HCT116 (cell line): ENCODE results near the gene COG1. TPM values are rescaled to one million over a fixed set of nuclear protein-coding genes. Genes with fewer than 3 reads are reported as not detected.

ENCODE experiments used
- ATAC-seq: fragments of 200-7000 bp; cut with Tn5 transposase; 2 replicates; pipeline ENCODE4 v1.9.1; 2020; ENCODE audit warnings: mild to moderate bottlenecking, moderate library complexity
- BruUV-seq: library from RNA; stranded (reverse); fragments of 400-500 nt; replicated peaks from 2 replicates; lab custom pipeline; 2021; lab: Mats Ljungman, UMichigan
- CTCF ChIA-PET: fragments of 300-600 bp; sonication (Branson Sonifier 250); formaldehyde crosslinking; loops from one replicate; lab custom pipeline; 2021; ENCODE audit warnings: antibody characterized with exemption; lab: Charles Lee
- POLR2A ChIA-PET: fragments of 300-600, 350-600 bp; sonication (Branson Sonifier 250); formaldehyde crosslinking; loops from one replicate; lab custom pipeline; 2021; ENCODE audit warnings: antibody characterized with exemption; lab: Charles Lee
- RAD21 ChIA-PET, 2 experiments: fragments of 300-600 bp; sonication (Branson Sonifier 250); formaldehyde crosslinking; loops; one replicate each; lab custom pipeline; 2023; ENCODE audit warnings: low total read pairs in 2 of 2; ENCODE audit not compliant: uncharacterized antibody in 2 of 2, unreplicated experiment in 2 of 2, low non-redundant PET in 1 of 2; lab: Charles Lee
- DNase-seq: peaks from one replicate; pipeline ENCODE4 v3.0.0-alpha.2; 2010; ENCODE audit warnings: low read depth, low spot score
- H2AFZ ChIP-seq: fragments of 200-600 bp; shearing (Covaris generic), sonication (generic); 2 replicates; pipeline ENCODE4 v1.6.1; 2017; ENCODE audit warnings: low read depth, mixed run types, mixed read lengths, antibody characterized with exemption, low read length; ENCODE audit not compliant: poor library complexity, severe bottlenecking
- H3K27ac ChIP-seq: 2 replicates; pipeline ENCODE4 v1.5.1; 2012; ENCODE audit warnings: low read depth, low read length
- H3K27me3 ChIP-seq: fragments of 200-600 bp; sonication (generic); 2 replicates; pipeline ENCODE4 v1.6.1; 2016; ENCODE audit warnings: mixed run types, low read length, mixed read lengths; ENCODE audit not compliant: insufficient read depth
- H3K36me3 ChIP-seq, 2 experiments: fragments of 200-500 bp in 1 of 2; fragments of 200-600 bp in 1 of 2; sonication (Bioruptor generic) in 1 of 2; sonication (generic) in 1 of 2; 2 replicates each; pipeline versions ENCODE4 v1.5.1 to v1.6.1; 2014 to 2016; ENCODE audit warnings: low read length in 2 of 2, inconsistent platforms in 1 of 2, mixed read lengths in 1 of 2, mixed run types in 1 of 2; ENCODE audit not compliant: insufficient read depth in 2 of 2, control insufficient read depth in 1 of 2
- H3K4me1 ChIP-seq, 2 experiments: fragments of 200-600 bp in 1 of 2; sonication (generic) in 1 of 2; 2 replicates each; pipeline versions ENCODE4 v1.5.1 to v1.6.1; 2012 to 2017; ENCODE audit warnings: low read length in 2 of 2, inconsistent platforms in 1 of 2, mild to moderate bottlenecking in 1 of 2, mixed read lengths in 1 of 2, mixed run types in 1 of 2, moderate library complexity in 1 of 2; ENCODE audit not compliant: insufficient read depth in 2 of 2, control insufficient read depth in 1 of 2
- H3K4me2 ChIP-seq: fragments of 200-600 bp; sonication (generic); 2 replicates; pipeline ENCODE4 v1.6.1; 2017; ENCODE audit warnings: mixed run types, low read length, mixed read lengths
- H3K4me3 ChIP-seq, 2 experiments: fragments of 200-600 bp in 1 of 2; sonication (generic) in 1 of 2; replicated peaks in 1 of 2; 2 replicates each; pipeline ENCODE4 v1.5.1; 2011 to 2016; ENCODE audit warnings: low read length in 2 of 2, control low read depth in 1 of 2, low read depth in 1 of 2, mild to moderate bottlenecking in 1 of 2, mixed read lengths in 1 of 2, mixed run types in 1 of 2
- H3K79me2 ChIP-seq: fragments of 200-600 bp; sonication (generic); 2 replicates; pipeline ENCODE4 v1.6.1; 2017; ENCODE audit warnings: mild to moderate bottlenecking, mixed run types, low read length, moderate library complexity, mixed read lengths; ENCODE audit not compliant: insufficient read depth
- H3K9ac ChIP-seq: fragments of 200-600 bp; sonication (generic); 2 replicates; pipeline ENCODE4 v1.6.1; 2016; ENCODE audit warnings: low read length, mixed read lengths
- H3K9me2 ChIP-seq: fragments of 200-600 bp; sonication (generic), shearing (Covaris generic); 2 replicates; pipeline ENCODE4 v1.6.1; 2017; ENCODE audit warnings: mixed run types, mild to moderate bottlenecking, moderate library complexity; ENCODE audit not compliant: insufficient read depth
- H3K9me3 ChIP-seq, 2 experiments: fragments of 200-500 bp in 1 of 2; fragments of 200-600 bp in 1 of 2; sonication (Bioruptor generic) in 1 of 2; sonication (generic) in 1 of 2; 2 replicates each; pipeline ENCODE4 v1.6.1; 2014 to 2017; ENCODE audit warnings: low read length in 2 of 2, mixed read lengths in 2 of 2, inconsistent platforms in 1 of 2, low read depth in 1 of 2, mild to moderate bottlenecking in 1 of 2, mixed run types in 1 of 2, moderate library complexity in 1 of 2; ENCODE audit not compliant: control insufficient read depth in 1 of 2, insufficient read depth in 1 of 2
- H4K20me1 ChIP-seq: fragments of 200-600 bp; sonication (generic), shearing (Covaris generic); 2 replicates; pipeline ENCODE4 v1.6.1; 2017; ENCODE audit warnings: mixed run types, mild to moderate bottlenecking, moderate library complexity; ENCODE audit not compliant: insufficient read depth
- CEBPB ChIP-seq: IDR thresholded peaks from 2 replicates; pipeline ENCODE4 v1.6.1; 2012; ENCODE audit warnings: low read depth
- CTCF ChIP-seq, 3 experiments: fragments of 200-600 bp in 1 of 3; sonication (generic) in 1 of 3; IDR thresholded peaks in 2 of 3; conservative IDR thresholded peaks in 1 of 3; 2 replicates each; pipeline ENCODE4 v1.5.1; 2012 to 2017; ENCODE audit warnings: low read depth in 2 of 3, low read length in 2 of 3, antibody characterized with exemption in 1 of 3, borderline replicate concordance in 1 of 3, control low read depth in 1 of 3, mild to moderate bottlenecking in 1 of 3, mixed read lengths in 1 of 3, mixed run types in 1 of 3, moderate library complexity in 1 of 3; ENCODE audit not compliant: insufficient read depth in 1 of 3
- EGR1 ChIP-seq: IDR thresholded peaks from 2 replicates; pipeline ENCODE4 v1.6.1; 2012; ENCODE audit warnings: low read depth
- EZH2 ChIP-seq: fragments of 200-600 bp; sonication (generic); IDR thresholded peaks from 2 replicates; pipeline ENCODE4 v1.6.1; 2017; ENCODE audit warnings: antibody characterized with exemption, mixed run types
- POLR2AphosphoS5 ChIP-seq: IDR thresholded peaks from 2 replicates; pipeline ENCODE4 v1.6.1; 2011; ENCODE audit warnings: mild to moderate bottlenecking, low read depth, low read length, moderate library complexity
- SP1 ChIP-seq: IDR thresholded peaks from 2 replicates; pipeline ENCODE4 v1.6.1; 2012; ENCODE audit warnings: low read depth
- SRF ChIP-seq: IDR thresholded peaks from 2 replicates; pipeline ENCODE4 v1.6.1; 2012; ENCODE audit warnings: low read depth
- YY1 ChIP-seq: IDR thresholded peaks from 2 replicates; pipeline ENCODE4 v1.6.1; 2011; ENCODE audit warnings: low read length, low read depth, moderate library complexity, mild to moderate bottlenecking; ENCODE audit not compliant: insufficient replicate concordance; ENCODE audit errors: extremely low read depth
- ZNF274 ChIP-seq: fragments of 200-500 bp; sonication (Bioruptor generic); IDR thresholded peaks from 2 replicates; pipeline ENCODE4 v1.6.1; 2014; ENCODE audit warnings: mild to moderate bottlenecking, low read depth, low read length, inconsistent platforms
- intact Hi-C: fragments of 100-400 bp; cut with micrococcal nuclease; formaldehyde crosslinking; loops from 2 replicates; pipeline ENCODE4 v1.10.0; 2022
- total RNA-seq: library from RNA; stranded (reverse); gene quantifications from one replicate; pipeline ENCODE4 v1.2.1, GENCODE V29; 2021; ENCODE audit not compliant: unreplicated experiment
- TF ChIP-seq, protein P1 (sequence below): IDR thresholded peaks from 2 replicates; pipeline ENCODE4 v1.6.1; 2011; ENCODE audit warnings: mild to moderate bottlenecking, low read length, moderate library complexity; ENCODE audit not compliant: insufficient replicate concordance; ENCODE audit errors: extremely low read depth

Gene COG1
- total RNA-seq, 1 experiment from 2014 or later = 44.6 TPM

DNA sequence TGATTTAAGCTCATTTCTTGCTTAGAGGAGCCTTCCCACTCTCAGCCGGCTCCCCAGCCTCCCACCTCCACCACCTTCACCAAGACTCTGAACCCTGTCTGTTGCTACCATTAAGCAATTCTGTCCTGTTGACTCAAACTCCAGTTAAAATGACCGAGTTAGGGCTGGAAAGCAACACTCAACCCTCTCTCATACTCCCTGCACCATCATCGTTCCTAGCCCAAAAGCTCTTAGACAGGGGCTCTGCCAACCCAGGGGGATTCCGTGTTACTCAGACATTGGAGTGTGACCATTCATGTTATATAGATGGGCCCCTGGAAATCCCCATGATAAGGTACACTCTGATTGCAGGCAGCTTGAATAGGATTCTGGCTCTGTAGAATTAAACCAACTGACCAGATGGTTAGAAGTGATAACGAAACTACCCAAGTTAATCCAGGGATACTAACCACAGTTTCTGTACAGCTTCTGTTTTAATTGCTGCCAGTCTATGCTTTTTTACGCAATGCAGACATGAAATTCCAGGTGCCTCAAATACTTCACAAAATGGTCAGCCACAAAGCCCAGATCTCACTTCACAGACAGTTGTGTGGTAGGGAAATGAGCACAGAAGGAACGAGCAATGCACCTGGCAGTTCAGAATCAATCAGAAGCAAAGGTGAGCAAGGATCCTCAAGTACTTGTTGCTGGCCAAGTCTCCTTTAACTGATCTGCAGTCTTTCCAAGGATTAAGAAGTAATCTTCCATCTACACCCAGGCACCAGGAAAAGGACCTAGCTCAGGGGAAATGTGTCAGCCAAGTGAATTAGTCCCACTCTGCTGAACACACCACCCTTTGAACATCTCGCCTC lies 25.9 kb upstream of the COG1 start:
- no peak overlapping the region for H3K4me3 ChIP-seq
- no peaks in the 10 kb centered on the region for H3K9me3 ChIP-seq
- intact Hi-C loops = no loop called here
- ChIA-PET CTCF (interaction anchor here (0.8 kb wide), 1 partner anchor 11 kb away, joined by 3 read pairs; no protein-coding TSS in a partner anchor), RAD21 (no interaction called here), POLR2A (no interaction called here)
- H4K20me1 ChIP-seq = no peaks in the 10 kb centered on the region
- no peaks in the 10 kb centered on the region for H3K9me2 ChIP-seq
- no peaks in the 10 kb centered on the region for H3K36me3 ChIP-seq
- no peaks in the 10 kb centered on the region for H3K4me1 ChIP-seq
- no peak overlapping the region for H3K9ac ChIP-seq
- H3K79me2 ChIP-seq = no peaks in the 10 kb centered on the region
- H3K27me3 ChIP-seq = peaks cover 15% of the 10 kb centered on the region; the same call in 1 of the 2 replicates
- H3K27ac ChIP-seq = no peak overlapping the region
- no TSS peak for BruUV-seq
- H2AFZ ChIP-seq = no peak overlapping the region
- TF ChIP-seq EZH2 = no peak
- TF ChIP-seq ZNF274 = no peak
- no peak for TF ChIP-seq SP1
- TF ChIP-seq EGR1 = no peak
- no peak for TF ChIP-seq YY1
- no peak for TF ChIP-seq SRF
- no peak for TF ChIP-seq CTCF (IDR thresholded peaks at IDR 0.05 in 2 of 3, conservative IDR thresholded peaks at IDR 0.05 in 1 of 3; ENCODE audit: borderline replicate concordance in 1 of 3, insufficient read depth in 1 of 3, low read depth in 2 of 3, low read length in 2 of 3)
- no peak for TF ChIP-seq CEBPB
- TF ChIP-seq, protein P1, sequence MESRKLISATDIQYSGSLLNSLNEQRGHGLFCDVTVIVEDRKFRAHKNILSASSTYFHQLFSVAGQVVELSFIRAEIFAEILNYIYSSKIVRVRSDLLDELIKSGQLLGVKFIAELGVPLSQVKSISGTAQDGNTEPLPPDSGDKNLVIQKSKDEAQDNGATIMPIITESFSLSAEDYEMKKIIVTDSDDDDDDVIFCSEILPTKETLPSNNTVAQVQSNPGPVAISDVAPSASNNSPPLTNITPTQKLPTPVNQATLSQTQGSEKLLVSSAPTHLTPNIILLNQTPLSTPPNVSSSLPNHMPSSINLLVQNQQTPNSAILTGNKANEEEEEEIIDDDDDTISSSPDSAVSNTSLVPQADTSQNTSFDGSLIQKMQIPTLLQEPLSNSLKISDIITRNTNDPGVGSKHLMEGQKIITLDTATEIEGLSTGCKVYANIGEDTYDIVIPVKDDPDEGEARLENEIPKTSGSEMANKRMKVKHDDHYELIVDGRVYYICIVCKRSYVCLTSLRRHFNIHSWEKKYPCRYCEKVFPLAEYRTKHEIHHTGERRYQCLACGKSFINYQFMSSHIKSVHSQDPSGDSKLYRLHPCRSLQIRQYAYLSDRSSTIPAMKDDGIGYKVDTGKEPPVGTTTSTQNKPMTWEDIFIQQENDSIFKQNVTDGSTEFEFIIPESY = no peak
- TF ChIP-seq POLR2AphosphoS5 = no peak
- ATAC-seq (no peak), DNase-seq (no peak)
- H3K4me2 ChIP-seq = no peak overlapping the region
